NCI-H345 (cell line): ENCODE measurements around the gene TLE2.
A peak's percentile ranks its signal among the peaks of the same experiment; 100 is the strongest.

Experiments used
- DNase-seq: peaks from one replicate; lab custom pipeline; 2025; lab: John Stamatoyannopoulos, UW

Gene TLE2

DNA sequence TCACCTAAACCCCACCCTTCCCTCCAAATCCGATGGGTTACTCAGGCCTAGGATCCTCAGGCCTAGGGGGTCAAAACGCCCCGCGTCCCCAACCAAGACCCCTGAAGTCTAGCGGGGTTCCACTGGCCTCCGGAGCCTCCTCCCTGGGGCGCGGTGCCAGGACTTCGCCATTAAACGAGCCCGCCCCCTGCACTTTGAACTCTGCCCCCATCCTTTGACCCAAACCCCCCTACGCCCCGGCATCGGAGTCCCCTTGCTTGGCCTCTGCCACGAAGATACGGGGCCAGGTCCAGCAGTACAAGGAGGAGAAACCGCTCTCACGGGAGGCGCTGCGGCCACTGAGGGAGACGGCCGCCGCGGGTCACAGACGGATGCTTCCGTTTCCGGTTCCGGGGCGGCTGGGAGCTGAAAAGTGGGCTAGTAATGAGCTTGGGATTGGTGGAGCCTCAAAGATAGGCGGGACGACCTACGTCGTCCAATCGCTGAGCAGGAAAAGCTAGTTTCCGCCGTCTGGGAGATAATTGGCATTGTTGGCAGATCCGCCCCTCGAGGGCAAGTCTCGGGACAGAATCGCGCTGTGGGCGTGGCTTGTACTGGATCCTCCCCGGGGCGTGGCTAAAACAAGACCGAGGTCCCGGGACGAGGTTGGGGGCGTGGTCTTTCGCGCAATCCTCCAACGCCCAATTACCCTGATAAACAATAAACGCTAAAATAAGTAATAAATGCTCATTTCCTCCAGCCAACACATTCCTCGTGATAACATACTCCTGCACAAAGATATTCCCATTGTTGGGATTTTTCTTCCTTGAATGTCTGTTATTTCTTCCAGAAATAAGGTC, 78.6 kb downstream of the TLE2 start:
- peak; percentile 99 for DNase-seq

- DNase-seq: no peak
Measured at GRCh38 chr19:2949939-2950285, 79.2 kb downstream of the TLE2 start.
